NCI-H526 treated with DMSO at 0.1 percent for 48 hours (cell line): ENCODE data around the gene MED12L.

Experiments
- DNase-seq: peaks from one replicate; lab custom pipeline; 2025; lab: John Stamatoyannopoulos, UW

The MED12L gene

GRCh38 chr3:151319628-151320027, 234.2 kb downstream of the MED12L start:
- no peak for DNase-seq

- DNase-seq: no peak
Measured at GRCh38 chr3:151320131-151320530, 234.7 kb downstream of the MED12L start.

- DNase-seq: no peak
Measured at GRCh38 chr3:151321526-151321925, 236.1 kb downstream of the MED12L start.

- DNase-seq: no peak
Measured at GRCh38 chr3:151322511-151322910, 237.0 kb downstream of the MED12L start.

GRCh38 chr3:151327571-151328198, 242.2 kb downstream of the MED12L start:
- DNase-seq: no peak

GRCh38 chr3:151328298-151328995, 243.0 kb downstream of the MED12L start:
- no peak for DNase-seq

GRCh38 chr3:151329363-151329762, 243.9 kb downstream of the MED12L start, which contains the start of gene P2RY13:
Gene P2RY13 (minus strand): TSS chr3:151329549. CDS start chr3:151329528, 21 bp downstream.
- DNase-seq: no peak

- no peak for DNase-seq
Measured at GRCh38 chr3:151330379-151330778, 244.9 kb downstream of the MED12L start.

GRCh38 chr3:151330899-151331298, 245.4 kb downstream of the MED12L start:
- no peak for DNase-seq

GRCh38 chr3:151331696-151332095, 246.2 kb downstream of the MED12L start:
- DNase-seq: no peak

GRCh38 chr3:151345859-151346258, 260.4 kb downstream of the MED12L start:
- no peak for DNase-seq

GRCh38 chr3:151346292-151346691, 260.8 kb downstream of the MED12L start:
- no peak for DNase-seq

GRCh38 chr3:151347432-151347831, 262.0 kb downstream of the MED12L start:
- no peak for DNase-seq

- DNase-seq: no peak
Measured at GRCh38 chr3:151350656-151351055, 265.2 kb downstream of the MED12L start.

- no peak for DNase-seq
Measured at GRCh38 chr3:151351219-151351618, 265.8 kb downstream of the MED12L start.

- DNase-seq: no peak
Measured at GRCh38 chr3:151351648-151352047, 266.2 kb downstream of the MED12L start.

GRCh38 chr3:151356794-151357462, 271.5 kb downstream of the MED12L start:
- peak; percentile 31 for DNase-seq

- DNase-seq: peak; percentile 39
Measured at GRCh38 chr3:151357463-151357850, 272.0 kb downstream of the MED12L start.

- no peak for DNase-seq
Measured at GRCh38 chr3:151362751-151363174, 277.3 kb downstream of the MED12L start.

- DNase-seq: no peak
Measured at GRCh38 chr3:151366993-151367392, 281.5 kb downstream of the MED12L start.

- DNase-seq: no peak
Measured at GRCh38 chr3:151367448-151367847, 282.0 kb downstream of the MED12L start.

- no peak for DNase-seq
Measured at GRCh38 chr3:151371526-151371925, 286.1 kb downstream of the MED12L start.
